EL (cell line): ENCODE data around the gene OCIAD2.
"Not testable (repeated sequence)": the region's sequence is repeated elsewhere in the genome, so short reads cannot be mapped to it uniquely, and the experiment has no call there.

ENCODE experiments used
- DNase-seq: peaks from one replicate; pipeline ENCODE4 v3.0.0-alpha.2; 2016

Gene OCIAD2

DNA sequence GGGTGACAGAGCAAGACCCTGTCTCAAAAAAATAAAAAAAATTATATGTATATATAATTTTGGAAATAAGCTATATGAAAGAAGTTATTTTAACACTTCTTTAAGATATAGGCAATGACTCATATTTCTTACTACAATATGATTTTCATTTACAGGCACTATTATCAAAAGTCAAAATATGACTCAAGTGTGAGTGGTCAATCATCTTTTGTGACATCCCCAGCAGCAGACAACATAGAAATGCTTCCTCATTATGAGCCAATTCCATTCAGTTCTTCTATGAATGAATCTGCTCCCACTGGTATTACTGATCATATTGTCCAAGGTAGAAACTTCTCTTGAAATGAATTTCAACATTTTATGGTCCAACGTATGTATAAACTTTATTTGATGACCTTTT, 54.9 kb downstream of the OCIAD2 start:
- no peak for DNase-seq

DNA sequence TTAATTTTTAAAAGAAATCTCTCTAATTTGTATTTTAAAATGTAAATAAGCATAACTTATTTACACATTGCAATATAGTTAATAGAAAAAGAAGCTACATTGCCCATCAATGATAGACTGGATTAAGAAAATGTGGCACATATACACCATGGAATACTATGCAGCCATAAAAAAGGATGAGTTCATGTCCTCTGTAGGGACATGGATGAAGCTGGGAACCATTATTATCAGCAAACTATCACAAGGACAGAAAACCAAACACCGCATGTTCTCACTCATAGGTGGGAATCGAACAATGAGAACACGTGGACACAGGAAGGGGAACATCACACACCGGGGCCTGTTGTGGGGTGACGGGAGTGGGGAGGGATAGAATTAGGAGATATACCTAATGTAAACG, 57.8 kb downstream of the OCIAD2 start:
- not testable (repeated sequence) for DNase-seq

DNA sequence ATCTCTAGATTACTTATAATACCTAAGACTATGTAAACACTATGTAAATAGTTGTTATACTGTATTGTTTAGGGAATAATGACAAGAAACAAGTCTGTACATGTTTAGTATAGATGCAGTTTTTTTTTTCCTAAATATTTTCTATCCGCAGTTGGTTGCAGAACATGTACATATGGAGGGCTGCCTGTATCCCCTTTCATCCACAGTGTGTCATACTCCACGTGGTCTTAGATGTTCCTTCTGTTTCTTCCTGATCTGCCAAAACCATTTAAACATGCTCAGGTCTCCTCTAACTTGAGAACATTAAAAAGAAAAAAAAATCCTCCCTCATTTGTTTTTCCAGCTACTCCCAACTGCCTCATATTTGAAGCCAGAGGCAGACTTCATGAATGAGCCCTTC, 61.7 kb downstream of the OCIAD2 start:
- DNase-seq: no peak

DNA sequence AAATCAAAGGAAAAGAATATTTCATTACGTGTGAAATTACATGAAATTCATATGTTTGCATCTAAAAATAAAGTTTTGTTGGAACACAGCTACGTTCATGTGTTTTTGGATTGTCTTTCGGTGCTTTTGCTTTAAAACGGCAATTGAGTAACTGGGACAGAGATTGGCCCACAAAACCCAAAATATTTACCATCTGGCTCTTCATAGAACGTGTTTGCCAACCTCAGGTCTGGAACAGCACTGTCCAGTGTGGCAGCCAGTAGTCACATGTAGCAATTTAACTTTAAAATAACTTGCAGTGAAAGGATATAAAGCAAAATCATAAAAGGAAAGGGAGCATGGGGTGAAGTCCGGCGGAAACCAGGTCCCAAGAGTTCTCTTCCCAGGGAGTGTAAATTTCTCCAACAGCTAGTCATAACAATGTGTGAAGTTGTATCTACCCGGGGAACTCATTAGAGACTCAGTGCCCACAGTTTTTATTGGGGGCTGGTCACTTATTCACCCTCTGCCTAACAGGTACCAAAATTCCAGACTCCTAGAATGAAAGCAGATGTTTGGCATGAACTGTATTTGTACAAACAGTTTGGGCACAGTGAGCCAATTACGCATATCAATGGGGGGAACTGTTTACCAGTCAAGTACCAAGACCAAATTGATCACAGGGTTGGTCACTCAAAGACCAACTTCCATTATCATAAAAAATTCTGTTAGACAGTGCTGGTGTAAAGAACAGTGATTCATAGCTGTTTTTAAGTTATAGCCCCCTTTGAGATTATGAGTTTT, 65.3 kb downstream of the OCIAD2 start:
- DNase-seq: no peak

DNA sequence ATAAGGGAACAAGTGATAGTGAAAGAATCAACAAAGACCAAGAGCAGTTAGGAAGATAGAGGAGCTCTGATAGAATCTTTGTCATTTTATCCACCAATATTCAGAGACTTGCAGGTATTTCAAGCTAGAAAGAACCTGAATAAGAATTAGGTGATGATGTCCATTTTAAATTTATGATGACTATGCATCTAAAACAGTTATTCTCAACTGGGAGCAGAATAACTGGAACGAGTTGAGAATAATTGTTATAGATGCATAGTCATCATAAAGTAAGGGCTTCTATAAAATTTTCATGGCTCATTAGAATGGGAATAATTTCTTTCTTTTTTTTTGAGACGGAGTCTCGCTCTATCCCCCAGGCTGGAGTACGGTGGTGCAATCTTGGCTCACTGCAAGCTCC, 69.9 kb downstream of the OCIAD2 start:
- DNase-seq: no peak
